GM21737 (cell line): ENCODE measurements around the gene KCNK3.
A peak's percentile ranks its signal among the peaks of the same experiment; 100 is the strongest.
"Not testable (repeated sequence)": the region's sequence is repeated elsewhere in the genome, so short reads cannot be mapped to it uniquely, and the experiment has no call there.

Source experiments
- ATAC-seq: cut with Tn5 transposase; IDR thresholded peaks from one replicate; pipeline ENCODE4 v1.9.1; 2021; ENCODE audit warnings: mild to moderate bottlenecking, moderate library complexity; ENCODE audit not compliant: unreplicated experiment

The KCNK3 gene

DNA sequence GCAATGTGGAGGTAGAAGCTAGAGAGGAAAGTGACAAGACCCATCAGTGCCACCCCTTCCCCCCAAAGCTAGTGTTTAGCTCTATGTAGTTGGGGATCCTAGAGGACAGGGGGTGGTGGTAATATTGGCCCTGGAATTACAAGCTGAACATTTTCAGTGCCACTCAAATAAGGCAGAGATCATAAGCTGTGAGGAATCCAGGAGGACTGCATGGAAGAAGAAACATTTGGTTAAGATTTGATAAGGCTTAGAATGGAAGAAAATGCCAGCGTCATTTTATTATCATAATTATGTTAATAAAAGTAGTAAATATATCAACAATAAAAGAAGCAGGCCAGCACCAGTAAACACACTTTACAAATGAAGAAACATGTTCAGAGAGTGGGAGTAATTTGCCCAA is 33.7 kb downstream of the KCNK3 start:
- no peak for ATAC-seq

DNA sequence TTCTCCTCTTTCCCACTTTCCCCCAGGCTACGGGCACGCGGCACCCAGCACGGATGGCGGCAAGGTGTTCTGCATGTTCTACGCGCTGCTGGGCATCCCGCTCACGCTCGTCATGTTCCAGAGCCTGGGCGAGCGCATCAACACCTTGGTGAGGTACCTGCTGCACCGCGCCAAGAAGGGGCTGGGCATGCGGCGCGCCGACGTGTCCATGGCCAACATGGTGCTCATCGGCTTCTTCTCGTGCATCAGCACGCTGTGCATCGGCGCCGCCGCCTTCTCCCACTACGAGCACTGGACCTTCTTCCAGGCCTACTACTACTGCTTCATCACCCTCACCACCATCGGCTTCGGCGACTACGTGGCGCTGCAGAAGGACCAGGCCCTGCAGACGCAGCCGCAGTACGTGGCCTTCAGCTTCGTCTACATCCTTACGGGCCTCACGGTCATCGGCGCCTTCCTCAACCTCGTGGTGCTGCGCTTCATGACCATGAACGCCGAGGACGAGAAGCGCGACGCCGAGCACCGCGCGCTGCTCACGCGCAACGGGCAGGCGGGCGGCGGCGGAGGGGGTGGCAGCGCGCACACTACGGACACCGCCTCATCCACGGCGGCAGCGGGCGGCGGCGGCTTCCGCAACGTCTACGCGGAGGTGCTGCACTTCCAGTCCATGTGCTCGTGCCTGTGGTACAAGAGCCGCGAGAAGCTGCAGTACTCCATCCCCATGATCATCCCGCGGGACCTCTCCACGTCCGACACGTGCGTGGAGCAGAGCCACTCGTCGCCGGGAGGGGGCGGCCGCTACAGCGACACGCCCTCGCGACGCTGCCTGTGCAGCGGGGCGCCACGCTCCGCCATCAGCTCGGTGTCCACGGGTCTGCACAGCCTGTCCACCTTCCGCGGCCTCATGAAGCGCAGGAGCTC is 35.4 kb downstream of the KCNK3 start:
- ATAC-seq: no peak

DNA sequence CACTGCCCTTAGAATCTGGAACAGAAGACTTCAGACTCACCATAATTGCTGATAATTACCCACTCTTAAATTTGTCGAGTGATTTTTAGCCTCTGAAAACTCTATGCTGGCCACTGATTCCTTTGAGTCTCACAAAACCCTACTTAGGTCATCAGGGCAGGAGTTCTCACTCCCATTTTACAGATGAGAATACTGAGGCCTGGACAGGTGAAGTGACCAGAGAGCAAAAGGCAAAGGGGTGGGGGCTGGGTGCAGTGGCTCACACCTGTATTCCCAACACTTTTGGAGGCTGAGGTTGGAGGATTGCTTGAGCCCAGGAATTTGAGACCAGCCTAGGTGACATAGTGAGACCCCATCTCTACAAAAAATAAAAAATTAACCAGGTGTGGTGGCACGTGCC is 36.8 kb downstream of the KCNK3 start:
- no peak for ATAC-seq

DNA sequence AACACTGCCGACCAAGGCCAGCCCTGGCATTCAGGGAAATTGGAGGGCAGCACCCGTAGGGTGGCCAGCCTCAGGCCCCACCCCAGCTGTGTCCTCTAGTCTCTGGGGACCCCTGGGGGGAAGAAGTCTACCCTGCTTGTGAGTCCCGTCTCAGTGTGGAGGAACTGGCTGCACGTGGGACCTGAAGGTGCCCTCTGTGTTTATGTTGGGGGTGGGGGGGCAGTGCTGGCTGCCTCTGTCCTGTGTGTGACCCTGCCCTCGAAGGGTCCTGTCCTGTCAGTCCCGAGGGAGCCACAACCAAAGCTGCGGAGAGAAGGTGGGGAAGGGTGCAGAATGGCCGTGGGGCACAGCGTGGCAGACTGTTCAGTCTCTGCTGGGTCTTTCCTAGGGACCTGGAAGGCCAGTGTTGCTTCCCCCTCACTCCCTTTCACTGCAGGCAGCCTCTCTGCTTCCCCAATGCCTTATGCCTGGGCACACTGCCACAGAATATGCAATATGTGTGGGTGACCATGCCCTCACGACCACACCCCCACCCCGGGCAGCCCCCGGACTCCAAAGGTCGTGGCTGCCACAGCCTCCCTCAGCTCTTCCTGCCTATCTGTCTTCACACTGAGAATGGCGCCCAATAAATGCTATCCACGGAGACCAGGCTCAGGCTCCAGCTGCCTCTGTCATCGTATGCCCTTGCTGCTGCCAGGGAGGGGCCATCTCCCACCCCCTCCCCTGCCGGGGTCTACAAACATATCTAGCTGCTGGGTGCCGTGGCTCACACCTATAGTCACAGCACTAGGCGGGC is 38.2 kb downstream of the KCNK3 start:
- no peak for ATAC-seq

DNA sequence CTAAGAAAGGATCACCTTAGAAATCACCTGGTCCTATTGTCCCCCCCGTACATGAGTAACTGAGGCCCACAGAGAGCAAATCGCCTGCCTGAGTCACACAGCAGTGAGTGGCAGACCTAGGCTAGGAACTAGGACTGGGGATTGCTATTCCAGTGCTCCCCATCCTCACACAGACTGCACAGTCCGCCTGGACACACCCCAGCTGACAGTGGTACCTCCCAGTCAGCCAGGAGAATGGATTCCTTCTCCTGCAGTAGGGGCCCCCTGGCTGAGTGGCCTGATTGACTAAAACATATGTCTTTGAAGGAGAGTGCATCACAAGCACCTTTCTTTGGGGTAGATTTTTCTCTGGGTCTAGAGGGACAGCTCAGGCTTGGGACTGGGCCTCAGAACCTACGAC is 39.2 kb downstream of the KCNK3 start:
- no peak for ATAC-seq

DNA sequence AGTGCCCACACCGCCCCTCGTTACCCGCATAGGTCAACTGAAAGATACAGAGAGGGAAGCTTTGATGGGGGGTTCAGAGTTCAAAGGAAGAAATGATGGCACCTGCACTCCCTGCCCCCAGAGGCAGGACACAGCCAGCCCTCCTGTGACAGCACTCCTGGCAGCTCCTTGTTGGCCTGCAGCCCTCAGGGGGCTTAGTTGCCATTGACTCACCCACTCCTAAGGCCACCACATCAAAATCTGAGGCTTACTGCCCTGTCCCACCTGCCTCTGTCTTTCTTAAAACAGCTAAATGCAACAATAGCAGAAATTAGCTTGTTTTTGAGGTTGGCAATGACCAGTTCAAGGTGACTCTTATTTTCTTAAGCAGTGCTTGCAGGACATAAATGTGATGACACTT is 39.9 kb downstream of the KCNK3 start:
- ATAC-seq: no peak

DNA sequence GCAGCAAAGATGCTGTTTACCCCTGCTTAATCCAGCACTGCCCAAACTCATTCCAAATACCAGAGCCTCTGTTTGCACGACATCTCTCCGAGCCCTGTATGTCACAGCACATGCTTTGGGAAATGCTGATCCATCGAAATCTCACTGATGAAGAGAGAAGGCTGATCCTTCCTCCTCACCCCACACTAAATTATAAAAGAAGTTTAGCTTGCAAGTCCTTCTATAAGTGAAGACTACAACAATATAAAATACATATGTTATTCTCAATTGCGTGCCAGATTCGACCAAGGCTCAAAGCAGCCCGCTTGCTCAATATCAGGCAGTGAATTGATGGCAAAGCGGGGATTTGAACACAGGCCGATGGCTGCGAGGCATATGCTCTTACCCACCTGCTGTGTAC is 40.9 kb downstream of the KCNK3 start:
- ATAC-seq: no peak

DNA sequence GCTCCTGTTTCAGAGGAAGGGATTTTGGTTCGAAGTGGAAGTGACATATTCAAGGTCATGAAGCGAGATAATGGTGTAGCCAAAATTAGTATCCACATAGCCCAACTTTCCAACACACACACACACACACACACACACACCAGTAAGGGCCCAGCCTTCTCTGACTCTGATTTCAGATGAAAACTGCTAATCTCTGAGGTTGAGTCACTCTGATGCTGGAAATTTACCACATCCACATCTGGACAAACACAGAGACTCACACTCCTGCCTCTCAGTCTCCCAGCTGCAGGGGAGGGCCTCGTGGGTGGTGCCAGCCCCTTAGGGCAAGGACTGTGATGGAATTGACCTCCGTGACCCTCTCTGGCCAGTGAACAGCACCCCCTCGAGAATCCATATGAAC is 42.6 kb downstream of the KCNK3 start:
- ATAC-seq: no peak

DNA sequence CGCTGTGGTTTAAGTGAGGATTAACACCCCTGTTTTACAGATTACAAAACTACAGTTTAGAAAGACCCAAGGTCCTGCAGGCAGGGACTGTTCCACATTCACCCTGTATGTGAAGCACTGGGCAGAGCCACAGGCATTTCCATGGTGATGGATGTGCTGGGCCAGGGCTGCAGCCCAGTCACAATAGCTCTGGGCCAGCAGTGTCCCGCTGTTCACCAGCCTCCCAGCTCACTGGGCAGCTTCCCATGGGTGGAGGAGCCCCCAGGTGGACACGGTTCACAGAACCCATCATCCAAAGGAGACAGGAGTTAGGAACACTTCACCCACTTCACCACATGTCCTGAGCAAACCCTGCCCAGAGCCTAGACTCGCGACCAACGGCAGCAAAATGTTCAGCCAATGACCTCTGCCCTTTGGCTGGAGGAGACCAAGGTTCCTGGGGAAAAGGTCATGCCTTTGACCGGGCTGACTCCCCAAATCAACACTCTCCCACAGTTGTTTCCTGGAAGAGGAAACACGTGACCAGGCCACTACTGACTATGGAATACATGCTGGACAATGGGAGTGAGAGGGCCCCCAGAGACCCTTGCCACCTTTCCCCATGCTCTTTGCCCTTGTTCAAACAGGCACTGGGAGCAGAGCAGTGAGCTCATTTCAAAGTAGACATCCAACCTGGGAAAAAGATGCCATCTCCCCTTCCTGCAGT is 43.5 kb downstream of the KCNK3 start:
- ATAC-seq: no peak

DNA sequence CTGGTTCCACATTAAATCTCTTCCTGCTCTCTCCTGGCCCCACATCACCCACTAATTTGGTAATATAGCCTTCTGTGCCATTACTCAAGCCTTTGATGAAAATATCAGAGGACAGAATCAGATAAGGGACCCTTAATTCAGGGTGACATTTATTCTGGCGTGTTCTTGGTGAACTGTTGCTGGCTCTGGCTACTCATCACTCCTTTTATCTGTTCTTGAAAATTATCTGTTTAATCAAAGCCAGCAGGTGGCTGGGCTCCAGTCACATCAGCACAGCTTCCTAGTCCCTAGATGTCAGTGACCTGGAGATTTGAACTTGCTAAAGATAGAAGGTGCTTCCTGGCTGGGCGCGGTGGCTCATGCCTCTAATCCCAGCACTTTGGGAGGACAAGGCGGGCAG is 44.7 kb downstream of the KCNK3 start:
- no peak for ATAC-seq

DNA sequence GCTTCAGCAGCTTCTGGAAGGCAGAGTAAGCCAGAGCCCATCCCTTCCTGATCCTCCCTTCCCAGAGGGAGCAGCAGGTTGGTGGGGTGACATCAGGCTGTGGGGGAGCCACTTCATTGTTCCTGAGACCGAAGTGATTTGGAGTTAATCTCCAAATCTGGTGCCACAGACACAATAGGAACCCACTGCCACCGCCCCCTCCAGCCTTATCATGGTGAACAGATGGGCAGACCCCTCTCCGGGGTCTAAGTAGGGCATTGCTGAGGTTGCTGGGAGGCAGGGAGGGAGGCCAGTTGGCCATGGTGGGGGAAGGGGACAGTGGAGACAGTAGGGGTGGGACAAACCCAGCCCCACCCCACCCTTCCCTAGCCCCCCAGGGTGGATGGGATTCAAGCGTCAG is 46.0 kb downstream of the KCNK3 start:
- ATAC-seq: no peak

DNA sequence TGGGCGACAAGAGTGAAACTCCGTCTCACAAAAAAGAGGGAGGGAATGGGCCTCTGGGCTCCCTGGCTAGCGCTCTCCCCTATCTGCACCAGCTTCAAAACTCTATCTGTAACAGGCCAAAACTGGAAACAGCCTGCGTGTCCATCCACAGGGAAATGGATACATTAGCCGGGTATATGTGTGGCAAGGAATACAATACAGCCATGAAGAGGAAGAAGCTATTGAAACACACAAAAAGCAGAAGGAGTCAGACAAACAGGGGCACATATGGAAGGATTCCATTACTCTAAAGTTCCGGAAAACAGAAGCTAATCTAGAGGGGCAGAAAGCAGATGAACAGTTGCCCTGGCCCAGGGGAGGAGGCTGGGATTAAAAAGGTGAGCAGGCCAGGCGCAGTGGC is 47.0 kb downstream of the KCNK3 start:
- ATAC-seq: no peak

DNA sequence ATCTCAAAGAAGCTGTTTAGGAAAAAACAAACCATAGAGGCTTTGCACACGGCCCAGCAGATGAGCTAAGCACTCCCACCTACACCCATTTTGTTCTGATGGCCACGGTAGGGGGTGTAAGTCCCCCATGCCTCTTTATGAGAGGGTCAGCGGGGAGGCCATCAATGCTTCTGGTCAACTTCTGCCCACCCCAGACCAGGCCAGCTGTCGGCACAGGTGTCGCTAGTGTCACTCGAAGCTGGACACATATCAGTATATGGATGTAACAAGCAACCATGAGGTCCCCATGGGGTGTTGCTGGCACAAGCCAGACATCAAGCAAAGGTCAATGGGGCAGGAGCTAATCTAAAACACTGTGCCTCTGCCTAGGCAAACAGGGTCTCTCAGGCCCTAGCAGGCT is 47.8 kb downstream of the KCNK3 start:
- no peak for ATAC-seq

DNA sequence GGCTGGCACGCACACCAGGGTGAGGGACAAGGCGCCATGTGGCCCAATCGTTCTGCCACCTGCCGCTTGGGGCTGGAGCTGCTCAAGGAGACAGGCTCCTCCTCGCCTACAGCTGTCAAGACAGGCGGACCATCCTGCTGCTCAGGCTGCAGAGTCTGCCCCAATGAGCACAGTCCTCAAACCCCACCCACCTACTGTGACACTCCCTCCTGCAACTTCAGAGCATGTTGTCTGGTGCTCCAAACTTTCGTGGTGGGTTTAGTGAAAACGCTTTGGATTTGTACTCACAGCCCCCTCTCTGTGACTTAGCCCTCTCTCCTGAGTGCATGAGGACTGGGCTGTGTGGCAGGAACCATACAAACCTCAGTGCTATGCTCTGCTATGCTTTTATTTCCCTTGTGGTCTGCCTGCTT is 48.4 kb downstream of the KCNK3 start:
- no peak for ATAC-seq

DNA sequence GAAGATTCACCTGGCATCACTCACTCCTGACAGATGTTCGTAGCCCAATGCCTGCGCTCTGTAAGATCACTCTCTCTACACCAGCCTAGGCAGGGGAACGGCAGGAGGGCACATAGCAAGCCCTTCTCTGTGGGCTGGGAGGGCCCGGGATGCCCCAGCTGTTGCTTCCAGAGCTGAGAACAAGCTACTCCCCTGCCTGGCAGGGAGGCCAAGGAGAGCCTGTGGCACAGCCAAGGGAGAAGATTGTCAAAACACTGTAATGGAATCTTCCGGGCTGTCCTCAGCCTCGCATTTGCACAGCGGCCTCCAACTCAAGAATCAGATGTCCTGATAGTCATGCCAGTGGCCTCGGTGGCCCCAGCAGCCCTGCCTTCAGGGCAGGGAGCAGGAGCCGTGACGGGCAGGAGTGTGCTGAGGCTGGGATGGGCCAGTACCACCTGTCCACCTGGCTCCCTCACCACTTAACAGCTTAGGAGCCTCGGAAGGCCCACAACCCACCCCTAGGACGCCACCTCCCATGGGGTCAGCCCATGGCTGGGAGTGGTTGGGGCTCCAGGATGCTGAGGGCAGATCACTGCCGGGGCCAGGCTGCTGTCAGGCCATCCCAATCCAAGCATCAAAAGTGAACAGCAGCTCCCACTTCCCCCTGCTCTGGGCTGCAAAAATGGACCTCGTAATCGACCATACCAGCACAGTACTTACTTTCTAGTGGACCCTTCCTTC is 49.7 kb downstream of the KCNK3 start:
- ATAC-seq: no peak

DNA sequence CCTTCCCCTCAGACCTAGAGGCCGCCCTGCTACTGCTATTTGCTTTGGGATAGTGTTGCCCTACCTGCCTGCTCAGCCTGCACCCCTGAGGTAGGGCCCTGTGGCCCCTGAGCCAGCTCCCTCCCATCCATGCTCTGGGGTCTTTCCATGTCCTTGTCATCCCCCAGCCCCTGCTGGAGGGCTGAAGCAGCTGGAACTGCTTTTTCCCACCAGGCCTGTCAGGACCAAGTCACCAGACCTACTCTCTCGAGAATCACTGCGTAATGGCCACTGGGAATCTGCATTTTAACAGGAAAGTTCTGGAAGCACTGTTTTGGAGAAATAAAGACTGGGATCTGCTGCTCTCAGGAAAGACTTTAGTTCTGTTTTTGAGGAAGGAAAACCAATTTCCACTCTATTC is 51.3 kb downstream of the KCNK3 start:
- no peak for ATAC-seq

DNA sequence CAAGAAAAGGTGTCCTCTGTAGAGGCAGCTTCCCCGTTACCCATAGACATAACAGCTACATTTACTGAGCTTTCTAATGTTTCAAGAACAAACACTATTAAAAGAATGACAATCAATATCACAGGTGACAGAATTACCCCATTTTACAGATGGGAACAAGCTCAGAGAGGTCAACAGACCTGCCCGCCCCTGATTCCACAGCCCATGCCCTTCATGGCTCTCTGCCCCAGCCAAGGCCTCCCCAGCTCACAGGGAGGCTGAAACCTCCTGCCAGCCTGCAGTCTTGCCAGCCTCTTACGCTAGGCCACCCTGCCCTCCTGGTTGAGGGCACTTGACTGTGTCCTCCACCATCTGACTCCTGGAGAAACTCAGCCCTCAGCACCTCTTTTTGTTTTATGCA is 52.4 kb downstream of the KCNK3 start:
- ATAC-seq: no peak

DNA sequence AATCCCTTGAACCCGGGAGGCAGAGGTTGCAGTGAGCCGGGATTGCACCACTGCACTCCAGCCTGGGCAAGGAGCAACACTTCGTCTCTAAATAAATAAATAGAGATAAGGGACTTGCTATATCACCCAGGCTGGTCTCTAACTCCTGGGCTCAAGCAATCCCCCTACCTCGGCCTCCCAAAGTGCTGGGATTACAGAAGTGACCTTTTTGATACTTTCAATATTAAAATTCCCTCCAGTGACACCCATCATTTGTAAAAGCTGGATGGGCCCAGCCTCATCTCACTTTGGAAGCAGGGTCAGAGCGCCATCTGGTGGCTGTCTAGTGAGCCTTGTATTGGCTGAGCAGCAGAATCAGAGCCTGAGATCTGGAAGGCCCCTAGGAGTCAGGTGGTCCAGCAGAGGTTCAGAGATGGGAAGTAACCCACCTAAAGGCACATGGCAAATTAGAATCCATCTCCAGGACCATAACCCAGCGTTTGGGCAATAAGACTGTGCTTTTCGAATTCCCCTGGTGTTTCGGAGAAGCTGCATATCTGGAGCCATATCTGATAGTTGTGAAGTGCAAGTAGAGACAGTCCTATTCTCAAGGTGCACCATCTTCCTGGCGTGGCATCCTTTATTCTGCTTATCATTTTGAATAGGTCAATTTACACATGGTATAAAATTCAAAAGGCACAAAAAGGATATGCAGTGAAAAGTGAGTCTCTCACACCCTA is 53.2 kb downstream of the KCNK3 start:
- ATAC-seq: peak; percentile 59

DNA sequence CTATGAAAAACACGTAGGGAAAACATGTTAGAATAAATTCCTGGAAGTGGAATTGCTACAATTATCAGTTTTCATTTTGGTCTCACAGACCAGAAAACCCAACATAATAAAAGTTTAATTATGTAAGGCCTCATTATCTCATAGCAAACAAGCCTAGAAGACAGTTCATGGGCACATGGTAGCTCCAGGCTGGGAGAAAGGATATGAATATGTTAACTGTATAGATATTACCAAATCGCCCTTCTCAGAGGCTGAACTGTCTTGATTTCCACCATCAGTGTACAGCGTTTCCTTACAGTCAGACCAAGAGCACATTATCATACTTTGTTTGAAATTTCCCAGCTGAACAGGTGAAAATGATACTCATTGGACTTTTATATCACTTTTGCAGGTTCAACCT is 54.4 kb downstream of the KCNK3 start:
- no peak for ATAC-seq

DNA sequence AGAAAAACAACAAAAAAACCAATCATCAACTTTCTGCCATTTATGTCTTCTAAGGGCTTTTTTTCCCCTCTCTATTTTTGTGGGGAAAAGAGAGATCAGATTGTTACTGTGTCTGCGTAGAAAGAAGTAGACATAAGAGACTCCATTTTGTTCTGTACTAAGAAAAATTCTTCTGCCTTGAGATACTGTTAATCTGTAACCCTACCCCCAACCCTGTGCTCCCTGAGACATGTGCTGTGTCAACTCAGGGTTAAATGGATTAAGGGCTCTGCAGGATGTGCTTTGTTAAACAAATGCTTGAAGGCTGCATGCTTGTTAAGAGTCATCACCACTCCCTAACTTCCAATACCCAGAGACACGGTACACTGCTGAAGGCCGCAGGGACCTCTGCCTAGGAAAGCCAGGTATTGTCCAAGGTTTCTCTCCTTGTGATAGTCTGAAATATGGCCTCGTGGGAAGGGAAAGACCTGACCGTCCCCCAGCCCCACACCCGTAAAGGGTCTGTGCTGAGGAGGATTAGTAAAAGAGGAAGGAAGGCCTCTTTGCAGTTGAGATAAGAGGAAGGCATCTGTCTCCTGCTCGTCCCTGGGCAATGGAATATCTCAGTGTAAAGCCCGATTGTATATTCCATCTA is 57.4 kb downstream of the KCNK3 start:
- not testable (repeated sequence) for ATAC-seq
